Measurements from ENCODE around the gene FUS. TPM values are rescaled to one million over a fixed set of nuclear protein-coding genes. Genes with fewer than 3 reads are reported as not detected.
"Not testable (repeated sequence)": the region's sequence is repeated elsewhere in the genome, so short reads cannot be mapped to it uniquely, and the experiment has no call there.

FUS gene
- total RNA-seq = 79.3 TPM
- long read RNA-seq, full-length matches to known transcripts = 32 of 44 reads
- long read RNA-seq, partial matches to known transcripts = 11 of 44 reads
- long read RNA-seq, other reads (novel, unspliced or antisense) = 1 of 44 reads

GRCh38 chr16:31179747-31180459 lies at the start of gene FUS:
Gene FUS, plus strand, starts transcription at chr16:31180139. Its CDS starts 76 bp downstream, at chr16:31180215.
- ATAC-seq (ENCODE audit: poor library complexity) = peak; percentile 89
- peak; percentile 95 for DNase-seq
- intact Hi-C loops (cut with DNase I) = loop anchor here (10.0 kb wide), 1 partner anchor 265 kb away; the partner anchor contains the start of gene ZNF843

- peak; percentile 61 for DNase-seq
Measured at GRCh38 chr16:31130336-31130891, 49.5 kb upstream of the FUS start.

GRCh38 chr16:31130899-31131298 lies 49.0 kb upstream of the FUS start:
- intact Hi-C loops (cut with DNase I) = no loop called here
- ATAC-seq (ENCODE audit: poor library complexity) (no peak), DNase-seq (no peak)

More at GRCh38 chr16:31130336-31130891, 49.5 kb upstream of the FUS start:
- no peak for ATAC-seq (ENCODE audit: poor library complexity)
- intact Hi-C loops (cut with DNase I) = no loop called here

GRCh38 chr16:31131416-31131815 lies 48.5 kb upstream of the FUS start:
- intact Hi-C loops (cut with DNase I) = no loop called here
- DNase-seq (no peak), ATAC-seq (ENCODE audit: poor library complexity) (no peak)

- no peak for ATAC-seq (ENCODE audit: poor library complexity)
- DNase-seq = no peak
- intact Hi-C loops (cut with DNase I) = no loop called here
Measured at GRCh38 chr16:31131841-31132271, 48.1 kb upstream of the FUS start.

- no peak for ATAC-seq (ENCODE audit: poor library complexity)
- DNase-seq = no peak
- intact Hi-C loops (cut with DNase I) = no loop called here
Measured at GRCh38 chr16:31132303-31132979, 47.5 kb upstream of the FUS start.

- DNase-seq (no peak), ATAC-seq (ENCODE audit: poor library complexity) (no peak)
- intact Hi-C loops (cut with DNase I) = no loop called here
Measured at GRCh38 chr16:31133046-31133501, 46.9 kb upstream of the FUS start.

GRCh38 chr16:31134091-31134571 lies 45.8 kb upstream of the FUS start:
- ATAC-seq (ENCODE audit: poor library complexity) (no peak), DNase-seq (no peak)
- intact Hi-C loops (cut with DNase I) = no loop called here

- ATAC-seq (ENCODE audit: poor library complexity) (no peak), DNase-seq (no peak)
- intact Hi-C loops (cut with DNase I) = no loop called here
Measured at GRCh38 chr16:31134625-31135534, 45.1 kb upstream of the FUS start.

- no peak for DNase-seq
- ATAC-seq (ENCODE audit: poor library complexity) = no peak
- intact Hi-C loops (cut with DNase I) = no loop called here
Measured at GRCh38 chr16:31135535-31136286, 44.2 kb upstream of the FUS start, which contains the start of gene PRSS8. Gene PRSS8, minus strand, starts transcription at chr16:31135727. Its CDS starts 229 bp downstream, at chr16:31135498.

- intact Hi-C loops (cut with DNase I) = no loop called here
- DNase-seq (no peak), ATAC-seq (ENCODE audit: poor library complexity) (no peak)
Measured at GRCh38 chr16:31136287-31136662, 43.7 kb upstream of the FUS start.

GRCh38 chr16:31136822-31137499 lies 43.0 kb upstream of the FUS start:
- ATAC-seq (ENCODE audit: poor library complexity); intact Hi-C loops (cut with DNase I); DNase-seq: not testable (repeated sequence)

GRCh38 chr16:31138621-31139578 lies 41.0 kb upstream of the FUS start:
- intact Hi-C loops (cut with DNase I) = no loop called here
- DNase-seq = peak; percentile 72
- ATAC-seq (ENCODE audit: poor library complexity) = peak; percentile 10

GRCh38 chr16:31141071-31141469 lies 38.9 kb upstream of the FUS start:
- not testable (repeated sequence) for ATAC-seq (ENCODE audit: poor library complexity); DNase-seq
- intact Hi-C loops (cut with DNase I) = loop anchor here (5.0 to 10.0 kb wide), 2 partner anchors 109 to 156 kb away; partner anchors contain the start of genes HSD3B7 and STX4

- intact Hi-C loops (cut with DNase I) = loop anchor here (5.0 to 10.0 kb wide), 2 partner anchors 109 to 157 kb away; partner anchors contain the start of genes HSD3B7 and STX4
- ATAC-seq (ENCODE audit: poor library complexity) (peak; percentile 6), DNase-seq (no peak)
Measured at GRCh38 chr16:31141489-31142108, 38.3 kb upstream of the FUS start.

Measured in Right ventricle myocardium superior (tissue), 1 donor.